Measurements from ENCODE around the gene PUSL1.
A peak's percentile ranks its signal among the peaks of the same experiment; 100 is the strongest.
"Not testable (repeated sequence)": the region's sequence is repeated elsewhere in the genome, so short reads cannot be mapped to it uniquely, and the experiment has no call there.

Gene PUSL1

GRCh38 chr1:1314678-1315335 lies 6.4 kb downstream of the PUSL1 start:
- H3K4me3 ChIP-seq (ENCODE audit: low read depth, low read length), result no peak overlapping the region
- TF ChIP-seq CTCF (IDR thresholded peaks at IDR 0.05; ENCODE audit: control insufficient read depth, extremely low read depth, insufficient read depth), result no peak

GRCh38 chr1:1315435-1315954 lies 7.1 kb downstream of the PUSL1 start:
- no peak for TF ChIP-seq CTCF (IDR thresholded peaks at IDR 0.05; ENCODE audit: control insufficient read depth, extremely low read depth, insufficient read depth)
- no peak overlapping the region for H3K4me3 ChIP-seq (ENCODE audit: low read depth, low read length)
- DNase-seq (ENCODE audit: low read depth), result no peak

More at GRCh38 chr1:1314678-1315335, 6.4 kb downstream of the PUSL1 start:
- no peak for DNase-seq (ENCODE audit: low read depth)

GRCh38 chr1:1316199-1316598 lies 7.8 kb downstream of the PUSL1 start:
- not testable (repeated sequence) for H3K4me3 ChIP-seq (ENCODE audit: low read depth, low read length); DNase-seq (ENCODE audit: low read depth)

- DNase-seq (ENCODE audit: low read depth), result no peak
- no peak for TF ChIP-seq CTCF (IDR thresholded peaks at IDR 0.05; ENCODE audit: control insufficient read depth, extremely low read depth, insufficient read depth)
- H3K4me3 ChIP-seq (ENCODE audit: low read depth, low read length), result no peak overlapping the region
These were observed 9.0 kb downstream of the PUSL1 start for GRCh38 chr1:1317420-1317819.

- peak; percentile 89 for DNase-seq (ENCODE audit: low read depth)
- H3K4me3 ChIP-seq (ENCODE audit: low read depth, low read length), result no peak overlapping the region
- TF ChIP-seq CTCF (IDR thresholded peaks at IDR 0.05; ENCODE audit: control insufficient read depth, extremely low read depth, insufficient read depth), result no peak
These were observed 9.8 kb downstream of the PUSL1 start for GRCh38 chr1:1318131-1318652.

GRCh38 chr1:1318777-1319645 lies 10.6 kb downstream of the PUSL1 start:
- H3K4me3 ChIP-seq (ENCODE audit: low read depth, low read length), result no peak overlapping the region
- TF ChIP-seq CTCF (IDR thresholded peaks at IDR 0.05; ENCODE audit: control insufficient read depth, extremely low read depth, insufficient read depth), result no peak
- DNase-seq (ENCODE audit: low read depth), result no peak

- TF ChIP-seq CTCF (IDR thresholded peaks at IDR 0.05; ENCODE audit: control insufficient read depth, extremely low read depth, insufficient read depth), result no peak
- no peak overlapping the region for H3K4me3 ChIP-seq (ENCODE audit: low read depth, low read length)
- no peak for DNase-seq (ENCODE audit: low read depth)
These were observed 11.2 kb downstream of the PUSL1 start for GRCh38 chr1:1319646-1319941.

Measured in LNCaP clone FGC (cell line).